ENCODE data around the gene SLC10A7. TPM values are rescaled to one million over a fixed set of nuclear protein-coding genes. Genes with fewer than 3 reads are reported as not detected.

Gene SLC10A7
- total RNA-seq, 1 donor: 20.3 TPM

GRCh38 chr4:146415829-146416228, 105.9 kb downstream of the SLC10A7 start:
- no peak overlapping the region for H3K4me3 ChIP-seq (ENCODE audit: low read depth, low read length)
- DNase-seq (ENCODE audit: low read depth): no peak
- no peak for TF ChIP-seq CTCF (IDR thresholded peaks at IDR 0.05; ENCODE audit: insufficient read depth, low read depth, low read length)

GRCh38 chr4:146407669-146408084, 114.1 kb downstream of the SLC10A7 start:
- DNase-seq (ENCODE audit: low read depth): no peak
- no peak for TF ChIP-seq CTCF (IDR thresholded peaks at IDR 0.05; ENCODE audit: insufficient read depth, low read depth, low read length)
- no peak overlapping the region for H3K4me3 ChIP-seq (ENCODE audit: low read depth, low read length)

GRCh38 chr4:146407257-146407656, 114.5 kb downstream of the SLC10A7 start:
- DNase-seq (ENCODE audit: low read depth): no peak
- H3K4me3 ChIP-seq (ENCODE audit: low read depth, low read length): no peak overlapping the region
- TF ChIP-seq CTCF (IDR thresholded peaks at IDR 0.05; ENCODE audit: insufficient read depth, low read depth, low read length): no peak

- TF ChIP-seq CTCF (IDR thresholded peaks at IDR 0.05; ENCODE audit: insufficient read depth, low read depth, low read length): no peak
- DNase-seq (ENCODE audit: low read depth): no peak
- no peak overlapping the region for H3K4me3 ChIP-seq (ENCODE audit: low read depth, low read length)
These were observed 120.5 kb downstream of the SLC10A7 start for GRCh38 chr4:146401274-146401673.

GRCh38 chr4:146398896-146399445, 122.8 kb downstream of the SLC10A7 start:
- no peak for TF ChIP-seq CTCF (IDR thresholded peaks at IDR 0.05; ENCODE audit: insufficient read depth, low read depth, low read length)
- DNase-seq (ENCODE audit: low read depth): no peak
- H3K4me3 ChIP-seq (ENCODE audit: low read depth, low read length): no peak overlapping the region

GRCh38 chr4:146398404-146398803, 123.3 kb downstream of the SLC10A7 start:
- TF ChIP-seq CTCF (IDR thresholded peaks at IDR 0.05; ENCODE audit: insufficient read depth, low read depth, low read length): no peak
- no peak for DNase-seq (ENCODE audit: low read depth)
- H3K4me3 ChIP-seq (ENCODE audit: low read depth, low read length): no peak overlapping the region

GRCh38 chr4:146389561-146389960, 132.2 kb downstream of the SLC10A7 start:
- no peak for TF ChIP-seq CTCF (IDR thresholded peaks at IDR 0.05; ENCODE audit: insufficient read depth, low read depth, low read length)
- no peak overlapping the region for H3K4me3 ChIP-seq (ENCODE audit: low read depth, low read length)
- no peak for DNase-seq (ENCODE audit: low read depth)
